NCI-H1092 treated with DMSO at 0.1 percent for 48 hours (cell line): Measurements from ENCODE around the gene CINP.
"Not testable (repeated sequence)": the region's sequence is repeated elsewhere in the genome, so short reads cannot be mapped to it uniquely, and the experiment has no call there.

Source experiments
- DNase-seq: peaks from one replicate; lab custom pipeline; 2025; lab: John Stamatoyannopoulos, UW

CINP gene

GRCh38 chr14:102320033-102320660 is 42.5 kb downstream of the CINP start:
- DNase-seq: peak; percentile 12

- peak; percentile 81 for DNase-seq
Observed at GRCh38 chr14:102319351-102320032, 43.2 kb downstream of the CINP start, which contains the start of gene ZNF839. ZNF839 (plus strand) TSS chr14:102319746; CDS start chr14:102319766, 20 bp downstream.

GRCh38 chr14:102318781-102319276 is 43.9 kb downstream of the CINP start:
- no peak for DNase-seq

GRCh38 chr14:102317564-102318248 is 45.0 kb downstream of the CINP start:
- peak; percentile 43 for DNase-seq

- DNase-seq: peak; percentile 86
Observed at GRCh38 chr14:102316743-102317563, 45.7 kb downstream of the CINP start.

- DNase-seq: peak; percentile 52
Observed at GRCh38 chr14:102316338-102316742, 46.4 kb downstream of the CINP start.

- DNase-seq: no peak
Observed at GRCh38 chr14:102315121-102315520, 47.6 kb downstream of the CINP start.

GRCh38 chr14:102314242-102315011 is 48.3 kb downstream of the CINP start:
- peak; percentile 81 for DNase-seq

GRCh38 chr14:102304611-102305506 is 57.8 kb downstream of the CINP start, which contains the start of gene MOK:
MOK (minus strand) TSS chr14:102305164; CDS start chr14:102304968, 196 bp downstream.
- peak; percentile 95 for DNase-seq

GRCh38 chr14:102303664-102304063 is 59.0 kb downstream of the CINP start:
- DNase-seq: no peak

GRCh38 chr14:102298303-102299070 is 64.2 kb downstream of the CINP start:
- DNase-seq: not testable (repeated sequence)
